ENCODE measurements around the gene NIPA2.
"Not testable (repeated sequence)": the region's sequence is repeated elsewhere in the genome, so short reads cannot be mapped to it uniquely, and the experiment has no call there.

The NIPA2 gene

GRCh38 chr15:22838292-22839042 is at the start of gene NIPA2:
NIPA2 (plus strand) TSS chr15:22838666; CDS start chr15:22851732, 13,066 bp downstream.
- peak; percentile 60 for DNase-seq

- DNase-seq = no peak
Observed at GRCh38 chr15:22794063-22794462, 44.4 kb upstream of the NIPA2 start.

- DNase-seq = no peak
Observed at GRCh38 chr15:22794621-22795167, 43.8 kb upstream of the NIPA2 start.

GRCh38 chr15:22795206-22796063 is 43.0 kb upstream of the NIPA2 start:
- no peak for DNase-seq

GRCh38 chr15:22796079-22796478 is 42.4 kb upstream of the NIPA2 start:
- DNase-seq = no peak

DNA sequence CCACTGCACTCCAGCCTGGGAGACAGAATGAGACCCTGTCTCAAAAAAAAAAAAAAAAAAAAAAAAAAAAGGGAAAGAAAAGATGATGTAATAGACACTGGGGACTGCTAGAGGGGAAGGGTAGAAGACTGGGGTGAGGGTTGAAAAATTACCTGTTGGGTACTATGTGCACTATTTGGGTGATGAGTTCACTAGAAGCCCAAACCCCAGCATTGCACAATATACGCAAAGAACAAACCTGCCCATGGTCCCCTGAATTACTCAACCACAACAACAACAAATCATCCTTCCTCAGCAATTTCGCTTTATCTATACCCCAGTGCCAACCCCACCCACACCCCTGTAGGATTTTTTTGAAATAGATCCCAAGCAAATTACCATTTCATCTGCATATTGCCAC is 38.6 kb upstream of the NIPA2 start:
- DNase-seq = no peak

GRCh38 chr15:22803006-22803405 is 35.5 kb upstream of the NIPA2 start:
- not testable (repeated sequence) for DNase-seq

GRCh38 chr15:22806156-22806555 is 32.3 kb upstream of the NIPA2 start:
- DNase-seq = no peak

DNA sequence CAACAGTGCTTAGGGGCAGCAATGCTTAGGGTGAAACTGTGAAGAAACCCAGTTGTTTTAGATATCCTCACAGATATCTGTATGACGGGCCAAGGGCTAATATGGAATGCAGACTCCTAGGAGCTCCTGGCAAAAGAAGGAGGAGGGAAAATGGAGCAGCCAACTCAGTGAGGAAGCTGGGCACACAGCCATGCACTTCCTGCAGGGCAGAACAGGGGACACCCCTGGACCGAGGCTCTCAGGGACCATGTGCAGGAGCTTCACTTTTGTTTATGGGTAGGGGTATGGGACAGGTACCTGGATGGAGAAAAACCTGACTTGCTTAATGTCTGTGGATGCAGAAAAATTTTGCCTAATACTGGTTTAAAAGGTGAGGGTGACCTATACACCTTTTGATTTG is 31.8 kb upstream of the NIPA2 start:
- no peak for DNase-seq

- DNase-seq = not testable (repeated sequence)
Observed at GRCh38 chr15:22807831-22808230, 30.6 kb upstream of the NIPA2 start.

DNA sequence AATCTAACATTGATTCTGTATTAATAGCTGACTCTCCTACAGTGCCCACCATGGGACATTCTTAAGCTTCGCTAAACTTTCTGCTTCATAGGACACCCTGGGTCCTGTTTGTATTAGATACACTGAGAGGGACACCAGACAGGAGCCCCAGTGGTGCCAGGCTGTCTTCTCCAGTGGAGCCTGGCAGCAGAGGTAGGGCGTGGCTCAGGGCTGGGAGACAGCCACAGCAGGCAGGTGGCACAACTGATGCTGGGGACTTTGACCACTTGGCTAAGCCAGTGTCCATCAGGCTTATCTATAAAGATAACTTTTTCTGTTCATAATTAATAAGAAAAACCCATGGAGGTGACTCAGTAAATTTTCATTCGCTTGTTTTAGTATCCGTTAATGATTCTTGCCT is 30.2 kb upstream of the NIPA2 start:
- DNase-seq = no peak

DNA sequence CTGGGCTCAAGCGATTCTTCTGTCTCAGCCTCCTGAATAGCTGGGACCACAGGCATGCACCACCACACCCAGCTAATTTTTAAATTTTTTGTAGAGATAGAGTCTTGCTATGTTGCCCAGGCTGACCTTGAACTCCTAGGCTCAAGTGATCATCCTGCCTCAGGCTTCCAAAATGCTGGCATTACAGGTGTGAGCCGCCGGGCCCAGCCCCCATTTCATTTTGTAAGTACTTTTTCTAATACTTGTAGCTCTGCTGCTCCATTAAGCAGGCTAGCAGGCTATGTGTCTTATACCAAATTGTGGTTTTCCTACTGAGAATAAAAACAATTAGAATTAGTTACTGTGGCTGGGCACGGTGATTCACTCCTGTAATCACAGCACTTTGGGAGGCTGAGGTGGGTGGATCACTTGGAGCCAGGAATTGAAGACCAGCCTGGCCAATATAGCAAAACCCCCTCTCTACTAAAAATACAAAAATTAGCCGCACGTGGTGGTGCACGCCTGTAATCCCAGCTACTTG is 29.6 kb upstream of the NIPA2 start:
- DNase-seq = no peak

- DNase-seq = no peak
Observed at GRCh38 chr15:22810033-22810852, 28.2 kb upstream of the NIPA2 start.

GRCh38 chr15:22810853-22811338 is 27.6 kb upstream of the NIPA2 start:
- no peak for DNase-seq

GRCh38 chr15:22811640-22812039 is 26.8 kb upstream of the NIPA2 start:
- no peak for DNase-seq

GRCh38 chr15:22813844-22814243 is 24.6 kb upstream of the NIPA2 start:
- DNase-seq = no peak

- no peak for DNase-seq
Observed at GRCh38 chr15:22815766-22816165, 22.7 kb upstream of the NIPA2 start.

DNA sequence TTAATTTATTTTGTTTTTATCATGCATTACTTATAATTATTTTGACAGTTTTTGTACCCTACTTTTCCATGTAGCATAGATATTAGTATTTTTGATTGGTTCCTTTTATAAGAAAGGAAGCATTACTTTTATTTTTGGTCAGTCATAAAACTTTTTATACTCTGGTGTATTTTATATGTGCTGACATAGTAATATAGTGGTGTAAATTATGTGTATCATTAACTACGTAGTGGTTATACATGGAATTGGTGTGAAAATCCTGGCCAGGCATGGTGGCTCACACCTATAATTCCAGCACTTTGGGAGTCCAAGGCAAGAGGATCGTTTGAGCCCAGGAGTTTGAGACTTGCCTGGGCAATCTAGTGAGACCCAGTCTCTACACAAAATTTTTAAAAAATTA is 18.8 kb upstream of the NIPA2 start:
- DNase-seq = no peak

DNA sequence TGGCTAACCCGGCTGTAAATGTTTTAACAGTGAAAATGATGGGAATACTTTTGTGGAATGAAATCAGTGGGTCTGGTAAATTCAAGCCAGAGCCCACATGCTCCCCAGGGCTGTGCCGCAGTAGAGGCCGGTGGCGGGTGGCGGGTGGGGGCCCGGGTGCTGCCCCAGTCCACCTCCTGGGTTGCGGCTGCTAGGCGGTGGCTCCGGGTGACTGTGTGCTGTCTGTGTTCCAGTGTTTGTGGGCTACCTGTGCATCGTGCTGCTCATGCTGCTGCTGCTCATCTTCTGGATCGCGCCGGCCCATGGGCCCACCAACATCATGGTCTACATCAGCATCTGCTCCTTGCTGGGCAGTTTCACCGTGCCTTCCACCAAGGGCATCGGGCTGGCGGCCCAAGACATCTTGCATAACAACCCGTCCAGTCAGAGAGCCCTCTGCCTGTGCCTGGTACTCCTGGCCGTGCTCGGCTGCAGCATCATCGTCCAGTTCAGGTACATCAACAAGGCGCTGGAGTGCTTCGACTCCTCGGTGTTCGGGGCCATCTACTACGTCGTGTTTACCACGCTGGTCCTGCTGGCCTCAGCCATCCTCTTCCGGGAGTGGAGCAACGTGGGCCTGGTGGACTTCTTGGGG is 14.9 kb upstream of the NIPA2 start:
- no peak for DNase-seq

DNA sequence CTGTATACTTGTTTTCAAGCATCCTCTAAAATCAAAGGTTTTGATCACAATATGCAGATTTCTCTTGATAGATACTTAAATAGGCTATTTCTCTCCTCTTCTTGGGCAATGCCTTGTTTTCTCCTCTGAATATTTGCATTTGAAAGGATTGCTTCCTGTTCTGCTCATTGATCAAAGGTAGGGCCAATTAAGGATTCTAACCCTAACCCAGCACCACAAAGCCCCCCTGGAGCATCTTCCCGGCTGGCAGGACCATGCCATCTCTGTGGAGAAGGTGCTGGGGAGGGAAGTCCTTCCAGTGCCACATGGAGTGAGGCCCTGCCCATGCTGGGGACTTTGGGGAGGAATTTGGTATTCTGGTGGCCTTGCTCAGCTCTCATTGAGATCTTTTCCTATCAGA is 11.3 kb upstream of the NIPA2 start:
- no peak for DNase-seq

DNA sequence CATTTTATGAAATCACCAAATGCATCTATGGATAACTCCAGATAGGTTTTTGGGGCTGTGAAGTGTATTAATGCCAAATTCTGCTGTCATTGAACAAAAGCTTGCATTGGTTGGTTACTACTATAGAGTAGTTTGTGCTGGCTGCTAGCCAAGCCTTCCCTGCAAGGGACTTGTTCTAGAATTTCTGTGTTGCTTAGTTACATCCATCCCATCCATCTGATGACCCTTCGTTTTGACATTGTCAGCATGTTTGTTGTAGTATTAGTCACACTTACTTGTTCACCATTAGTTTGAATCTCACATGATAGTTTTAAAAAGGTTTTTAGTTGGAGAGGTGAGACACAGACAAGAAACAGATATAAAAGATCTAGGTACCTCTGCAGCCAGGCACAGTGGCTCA is 7.0 kb upstream of the NIPA2 start:
- DNase-seq = peak; percentile 16

Data from DMS79 treated with DMSO at 0.1 percent for 48 hours (cell line).